Hematopoietic multipotent progenitor cell treated with erythropoietin and hydrocortisone succinate and interleukin-3 and kit ligand, for 4 days (in vitro differentiated cells): ENCODE results near the gene SYMPK.
A peak's percentile ranks its signal among the peaks of the same experiment; 100 is the strongest.
"Not testable (repeated sequence)": the region's sequence is repeated elsewhere in the genome, so short reads cannot be mapped to it uniquely, and the experiment has no call there.

Experiments used
- DNase-seq: peaks from one replicate; pipeline ENCODE4 v3.0.0-alpha.2; 2015

The SYMPK gene

GRCh38 chr19:45862564-45863334 is at the start of gene SYMPK:
TSS of gene SYMPK (minus strand) at chr19:45863147. CDS start at chr19:45854495, 8,652 bp downstream.
- DNase-seq = peak; percentile 99

- no peak for DNase-seq
These were observed 48.3 kb upstream of the SYMPK start for GRCh38 chr19:45911291-45911690.

GRCh38 chr19:45908956-45909355 is 46.0 kb upstream of the SYMPK start:
- DNase-seq = no peak

GRCh38 chr19:45906221-45906620 is 43.3 kb upstream of the SYMPK start:
- DNase-seq = no peak

- DNase-seq = no peak
These were observed 42.1 kb upstream of the SYMPK start for GRCh38 chr19:45905011-45905410.

GRCh38 chr19:45902651-45903625 is 40.0 kb upstream of the SYMPK start:
- DNase-seq = peak; percentile 99

- DNase-seq = peak; percentile 53
These were observed 39.1 kb upstream of the SYMPK start, which contains the start of gene MYPOP for GRCh38 chr19:45901912-45902650. TSS of gene MYPOP (minus strand) at chr19:45902613. CDS start at chr19:45901773, 840 bp downstream.

- DNase-seq = peak; percentile 79
These were observed 38.5 kb upstream of the SYMPK start for GRCh38 chr19:45901432-45901911.

- DNase-seq = peak; percentile 68
These were observed 37.9 kb upstream of the SYMPK start for GRCh38 chr19:45900738-45901431.

- DNase-seq = no peak
These were observed 37.1 kb upstream of the SYMPK start for GRCh38 chr19:45899919-45900589.

- no peak for DNase-seq
These were observed 36.3 kb upstream of the SYMPK start for GRCh38 chr19:45899253-45899652.

GRCh38 chr19:45897261-45897812 is 34.4 kb upstream of the SYMPK start:
- DNase-seq = no peak

GRCh38 chr19:45895983-45896599 is 33.1 kb upstream of the SYMPK start:
- not testable (repeated sequence) for DNase-seq

GRCh38 chr19:45895519-45895972 is 32.6 kb upstream of the SYMPK start:
- DNase-seq = no peak

- DNase-seq = no peak
These were observed 27.9 kb upstream of the SYMPK start for GRCh38 chr19:45890877-45891276.

- DNase-seq = peak; percentile 60
These were observed 26.4 kb upstream of the SYMPK start for GRCh38 chr19:45889210-45889885.

GRCh38 chr19:45887200-45887710 is 24.3 kb upstream of the SYMPK start:
- DNase-seq = no peak

- peak; percentile 97 for DNase-seq
These were observed 23.7 kb upstream of the SYMPK start for GRCh38 chr19:45886427-45887199.
